ENCODE measurements around the gene TCIRG1.

The TCIRG1 gene

DNA sequence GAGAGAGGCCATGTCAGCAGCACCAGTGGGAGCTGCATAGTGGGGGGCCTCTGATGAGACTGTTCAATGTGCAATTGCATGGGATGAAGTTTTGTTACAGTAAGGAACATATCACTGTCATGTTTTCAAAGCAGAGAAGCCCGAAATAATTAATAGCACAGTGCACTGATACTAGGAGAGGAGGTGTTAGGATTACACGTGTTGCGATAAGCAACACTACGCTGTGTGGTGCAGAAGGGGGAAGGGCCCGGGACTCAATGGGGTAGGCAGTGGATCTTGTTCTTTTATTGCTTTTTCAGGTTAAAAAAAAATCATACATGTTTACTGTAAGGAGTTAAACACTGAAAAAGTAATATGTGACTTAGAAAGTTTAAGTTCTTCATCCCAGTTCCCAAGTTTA lies 29.2 kb downstream of the TCIRG1 start:
- H3F3A ChIP-seq (ENCODE audit: low read depth), result no peaks in the 10 kb centered on the region
- no peak overlapping the region for H3K4me3 ChIP-seq (ENCODE audit: low read length, poor library complexity, severe bottlenecking)
- no peaks in the 10 kb centered on the region for H3K9me3 ChIP-seq (ENCODE audit: insufficient read depth, low read depth, low read length)
- H4K20me1 ChIP-seq (ENCODE audit: insufficient read depth, low read length, poor library complexity, severe bottlenecking), result no peaks in the 10 kb centered on the region
- H3K9me2 ChIP-seq (replicated peaks; ENCODE audit: low read depth, low read length), result no peaks in the 10 kb centered on the region
- peaks cover 95% of the 10 kb centered on the region for H3K36me3 ChIP-seq (ENCODE audit: insufficient read depth, low read length)
- no peak overlapping the region for H2AFZ ChIP-seq (ENCODE audit: low read length)
- no peaks in the 10 kb centered on the region for H3K27me3 ChIP-seq (ENCODE audit: insufficient read depth, low read length, poor library complexity, severe bottlenecking)
- H3K9ac ChIP-seq (ENCODE audit: low read depth, low read length, poor library complexity, severe bottlenecking), result no peak overlapping the region
- no peaks in the 10 kb centered on the region for H3K4me1 ChIP-seq (ENCODE audit: insufficient read depth, low read length, poor library complexity, severe bottlenecking)
- H3K4me2 ChIP-seq (ENCODE audit: low read depth, low read length, poor library complexity, severe bottlenecking), result no peak overlapping the region
- no peaks in the 10 kb centered on the region for H3K79me2 ChIP-seq (ENCODE audit: insufficient read depth, low read length)
- TF ChIP-seq CTCF (conservative IDR thresholded peaks at IDR 0.05; ENCODE audit: low read length) (no peak), EZH2phosphoT487 (IDR thresholded peaks at IDR 0.05; ENCODE audit: borderline replicate concordance) (no peak)

DNA sequence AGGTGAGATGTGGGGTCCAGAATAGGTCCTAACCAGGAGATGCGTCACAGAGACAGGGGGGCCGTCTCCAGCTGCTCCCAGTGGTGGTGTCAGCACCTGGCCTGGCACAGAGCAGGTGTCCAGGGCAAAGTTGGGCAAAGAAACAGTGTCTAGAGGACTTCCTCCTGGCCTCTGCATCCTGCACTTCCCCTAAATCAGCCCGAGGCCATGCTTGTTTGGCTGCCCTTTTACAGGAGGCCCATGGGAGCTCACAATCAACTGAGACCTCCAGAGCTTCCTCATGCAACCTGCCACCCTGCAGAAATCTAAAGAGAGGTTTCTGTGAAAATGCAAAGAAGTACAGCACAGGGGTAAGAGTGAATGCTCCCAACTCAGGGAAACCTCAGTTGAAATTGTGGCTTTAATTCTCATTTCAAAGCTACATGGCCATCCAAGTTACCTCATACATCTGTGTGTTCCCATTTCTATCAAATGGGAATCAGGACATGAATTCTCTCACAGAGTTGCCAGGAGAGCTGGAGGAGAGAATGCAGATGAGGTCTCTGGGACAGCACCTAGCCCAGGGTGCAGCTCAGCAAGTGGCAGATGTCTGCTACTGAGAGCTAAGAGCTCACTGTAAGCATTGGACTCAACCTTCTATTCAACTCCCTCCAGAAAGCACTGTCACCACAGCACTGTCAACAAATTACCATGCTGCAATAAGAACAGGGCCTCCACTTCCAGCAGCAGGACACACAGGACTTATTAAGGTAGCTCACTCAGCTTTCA lies 32.6 kb downstream of the TCIRG1 start:
- Histone ChIP-seq H2AFZ (ENCODE audit: low read length) (no peak overlapping the region), H4K20me1 (ENCODE audit: insufficient read depth, low read length, poor library complexity, severe bottlenecking) (no peaks in the 10 kb centered on the region), H3K9ac (ENCODE audit: low read depth, low read length, poor library complexity, severe bottlenecking) (no peak overlapping the region), H3F3A (ENCODE audit: low read depth) (no peaks in the 10 kb centered on the region), H3K4me3 (ENCODE audit: low read length, poor library complexity, severe bottlenecking) (no peak overlapping the region), H3K36me3 (ENCODE audit: insufficient read depth, low read length) (peaks cover 82% of the 10 kb centered on the region), H3K4me1 (ENCODE audit: insufficient read depth, low read length, poor library complexity, severe bottlenecking) (no peaks in the 10 kb centered on the region), H3K9me3 (ENCODE audit: insufficient read depth, low read depth, low read length) (no peaks in the 10 kb centered on the region), H3K9me2 (replicated peaks; ENCODE audit: low read depth, low read length) (no peaks in the 10 kb centered on the region), H3K27me3 (ENCODE audit: insufficient read depth, low read length, poor library complexity, severe bottlenecking) (no peaks in the 10 kb centered on the region), H3K79me2 (ENCODE audit: insufficient read depth, low read length) (peaks cover 3% of the 10 kb centered on the region; the same call in 1 of the 2 replicates), H3K4me2 (ENCODE audit: low read depth, low read length, poor library complexity, severe bottlenecking) (no peak overlapping the region)
- TF ChIP-seq EZH2phosphoT487 (IDR thresholded peaks at IDR 0.05; ENCODE audit: borderline replicate concordance) (no peak), CTCF (conservative IDR thresholded peaks at IDR 0.05; ENCODE audit: low read length) (no peak)

DNA sequence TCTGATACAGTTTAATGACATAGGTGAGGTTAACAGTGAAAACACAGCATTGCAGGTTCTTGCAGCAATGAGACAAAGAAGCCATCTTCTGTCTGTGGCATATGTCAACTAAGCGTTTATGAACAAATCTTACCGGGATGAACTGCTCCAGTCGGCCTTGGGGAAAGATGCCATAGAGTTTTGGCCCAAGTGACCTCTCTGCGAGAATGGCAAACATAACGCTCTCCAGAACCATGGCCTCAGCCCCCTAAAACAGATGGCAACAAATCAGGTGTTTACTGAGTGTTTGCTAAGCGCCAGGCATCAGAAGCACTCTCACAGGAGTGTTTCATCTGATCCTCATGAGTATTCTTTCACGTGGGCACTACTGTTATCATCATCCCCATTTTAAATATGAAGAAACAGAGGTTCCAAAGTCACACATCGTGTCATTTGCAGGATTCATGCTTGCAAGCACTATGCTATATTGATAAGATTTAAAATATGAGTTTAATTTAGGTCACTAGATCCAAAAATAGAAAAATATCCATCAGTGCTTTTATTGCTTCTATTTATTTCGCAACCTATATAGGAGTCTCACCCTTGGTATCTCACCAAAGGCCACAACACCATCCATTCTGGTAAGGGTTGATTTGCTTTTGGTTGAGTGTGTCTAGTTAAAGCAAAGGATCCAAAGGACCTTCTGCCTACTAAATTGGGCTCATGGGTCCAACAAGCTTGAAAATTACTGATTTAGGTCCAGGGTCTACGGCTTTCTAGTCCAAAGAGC lies 35.9 kb downstream of the TCIRG1 start:
- Histone ChIP-seq H3K9me2 (replicated peaks; ENCODE audit: low read depth, low read length) (no peaks in the 10 kb centered on the region), H4K20me1 (ENCODE audit: insufficient read depth, low read length, poor library complexity, severe bottlenecking) (no peaks in the 10 kb centered on the region), H3K27me3 (ENCODE audit: insufficient read depth, low read length, poor library complexity, severe bottlenecking) (no peaks in the 10 kb centered on the region)

More for the DNA sequence above, 35.9 kb downstream of the TCIRG1 start:
- Histone ChIP-seq H3K4me1 (ENCODE audit: insufficient read depth, low read length, poor library complexity, severe bottlenecking) (no peaks in the 10 kb centered on the region), H3K4me2 (ENCODE audit: low read depth, low read length, poor library complexity, severe bottlenecking) (no peak overlapping the region), H3K9ac (ENCODE audit: low read depth, low read length, poor library complexity, severe bottlenecking) (no peak overlapping the region), H3K9me3 (ENCODE audit: insufficient read depth, low read depth, low read length) (no peaks in the 10 kb centered on the region), H3K79me2 (ENCODE audit: insufficient read depth, low read length) (peaks cover 3% of the 10 kb centered on the region; the same call in 1 of the 2 replicates), H3F3A (ENCODE audit: low read depth) (no peaks in the 10 kb centered on the region), H2AFZ (ENCODE audit: low read length) (no peak overlapping the region), H3K36me3 (ENCODE audit: insufficient read depth, low read length) (peaks cover 66% of the 10 kb centered on the region), H3K4me3 (ENCODE audit: low read length, poor library complexity, severe bottlenecking) (no peak overlapping the region)
- TF ChIP-seq CTCF (conservative IDR thresholded peaks at IDR 0.05; ENCODE audit: low read length), result no peak
- TF ChIP-seq EZH2phosphoT487 (IDR thresholded peaks at IDR 0.05; ENCODE audit: borderline replicate concordance), result no peak
